Cardiac fibroblast (primary cell): Measurements from ENCODE around the gene ZNF195.

Source experiments
- DNase-seq, 2 donors: peaks; one replicate each; pipeline versions ENCODE4 v3.0.0 to v3.0.0-alpha.2; 2010; ENCODE audit warnings: low read depth in 2 of 2
- H3K4me3 ChIP-seq, 2 donors: replicated peaks in 1 of 2; 1 replicate in 1 of 2; 2 replicates in 1 of 2; pipeline ENCODE4 v1.5.1; 2011; ENCODE audit warnings: low read depth in 2 of 2, low read length in 2 of 2, mild to moderate bottlenecking in 2 of 2, moderate library complexity in 1 of 2
- TF ChIP-seq, protein P1 (sequence below): IDR thresholded peaks from one replicate; pipeline ENCODE4 v1.5.1; 2011; ENCODE audit warnings: low read depth, mild to moderate bottlenecking, low read length, inconsistent platforms

The ZNF195 gene

DNA sequence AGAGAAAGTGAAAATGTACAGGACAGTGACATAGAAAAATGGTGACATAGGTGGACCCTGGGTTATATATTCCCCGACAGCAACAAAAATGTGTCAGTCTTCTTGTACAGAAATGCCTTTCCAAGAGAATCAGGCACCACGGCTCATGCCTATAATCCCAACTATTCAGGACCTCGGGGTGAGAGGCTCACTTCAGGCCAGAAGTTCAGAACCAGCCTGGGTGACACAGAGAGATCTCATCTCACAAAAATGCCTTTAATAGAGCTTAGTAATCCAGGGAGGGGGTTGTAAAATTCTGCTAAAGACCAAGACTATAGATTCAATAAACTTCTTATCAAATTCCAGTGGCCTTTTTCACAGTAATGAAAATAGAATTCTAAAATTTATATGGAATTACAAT lies 10.7 kb downstream of the ZNF195 start:
- TF ChIP-seq, protein P1, sequence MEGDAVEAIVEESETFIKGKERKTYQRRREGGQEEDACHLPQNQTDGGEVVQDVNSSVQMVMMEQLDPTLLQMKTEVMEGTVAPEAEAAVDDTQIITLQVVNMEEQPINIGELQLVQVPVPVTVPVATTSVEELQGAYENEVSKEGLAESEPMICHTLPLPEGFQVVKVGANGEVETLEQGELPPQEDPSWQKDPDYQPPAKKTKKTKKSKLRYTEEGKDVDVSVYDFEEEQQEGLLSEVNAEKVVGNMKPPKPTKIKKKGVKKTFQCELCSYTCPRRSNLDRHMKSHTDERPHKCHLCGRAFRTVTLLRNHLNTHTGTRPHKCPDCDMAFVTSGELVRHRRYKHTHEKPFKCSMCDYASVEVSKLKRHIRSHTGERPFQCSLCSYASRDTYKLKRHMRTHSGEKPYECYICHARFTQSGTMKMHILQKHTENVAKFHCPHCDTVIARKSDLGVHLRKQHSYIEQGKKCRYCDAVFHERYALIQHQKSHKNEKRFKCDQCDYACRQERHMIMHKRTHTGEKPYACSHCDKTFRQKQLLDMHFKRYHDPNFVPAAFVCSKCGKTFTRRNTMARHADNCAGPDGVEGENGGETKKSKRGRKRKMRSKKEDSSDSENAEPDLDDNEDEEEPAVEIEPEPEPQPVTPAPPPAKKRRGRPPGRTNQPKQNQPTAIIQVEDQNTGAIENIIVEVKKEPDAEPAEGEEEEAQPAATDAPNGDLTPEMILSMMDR, result no peak
- DNase-seq, result no peak
- H3K4me3 ChIP-seq, result no peak overlapping the region

DNA sequence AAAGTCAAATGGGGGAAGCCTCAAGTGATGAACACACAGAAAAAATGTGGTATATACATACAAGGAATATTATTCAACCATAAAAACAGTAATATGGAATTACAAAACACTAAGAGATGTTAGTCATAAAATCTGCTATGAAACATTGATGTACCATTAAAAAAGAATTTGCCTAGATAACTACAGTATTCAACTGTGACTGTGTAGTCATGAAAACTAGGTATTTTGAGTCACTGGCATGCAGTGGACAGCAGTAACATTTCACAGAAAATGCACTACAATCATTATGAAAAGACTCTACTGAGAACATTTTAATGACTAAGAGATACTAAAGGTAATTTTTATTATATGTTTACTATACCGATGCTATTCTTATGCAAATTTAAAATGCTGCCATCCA lies 11.7 kb downstream of the ZNF195 start:
- TF ChIP-seq, protein P1, result no peak
- H3K4me3 ChIP-seq, result no peak overlapping the region
- peak in 1 of 2 donors; percentile 14 for DNase-seq

DNA sequence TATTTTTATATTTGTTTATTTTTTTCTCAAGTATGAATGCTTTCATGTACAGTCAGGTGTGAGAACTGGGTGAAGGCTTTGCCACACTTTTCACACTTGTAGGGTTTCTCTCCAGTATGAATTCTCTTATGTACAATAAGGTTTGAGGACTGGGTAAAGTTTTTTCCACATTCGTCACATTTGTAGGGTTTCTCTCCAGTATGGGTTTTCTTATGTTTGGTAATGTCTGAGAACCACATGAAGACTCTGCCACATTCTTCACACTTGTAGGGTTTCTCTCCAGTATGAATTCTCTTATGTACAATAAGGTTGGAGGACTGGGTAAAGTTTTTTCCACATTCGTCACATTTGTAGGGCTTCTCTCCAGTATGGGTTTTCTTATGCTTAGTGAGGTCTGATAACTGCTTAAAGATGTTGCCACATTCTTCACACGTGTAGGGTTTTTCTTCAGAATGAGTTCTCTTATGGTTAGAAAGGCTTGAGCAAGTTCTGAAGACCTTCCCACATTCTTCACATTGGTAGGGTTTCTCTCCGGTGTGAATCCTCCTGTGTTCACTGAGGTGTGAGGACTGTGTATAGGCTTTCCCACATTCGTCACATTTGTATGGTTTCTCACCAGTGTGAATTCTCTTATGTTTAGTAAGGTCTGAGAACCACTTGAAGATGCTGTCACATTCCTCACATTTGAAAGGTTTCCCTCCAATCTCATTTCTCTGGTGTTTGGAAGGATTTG lies 19.7 kb downstream of the ZNF195 start:
- peak in 1 of 2 donors; percentile 9 for DNase-seq
- TF ChIP-seq, protein P1, result no peak
- H3K4me3 ChIP-seq, result no peak overlapping the region

DNA sequence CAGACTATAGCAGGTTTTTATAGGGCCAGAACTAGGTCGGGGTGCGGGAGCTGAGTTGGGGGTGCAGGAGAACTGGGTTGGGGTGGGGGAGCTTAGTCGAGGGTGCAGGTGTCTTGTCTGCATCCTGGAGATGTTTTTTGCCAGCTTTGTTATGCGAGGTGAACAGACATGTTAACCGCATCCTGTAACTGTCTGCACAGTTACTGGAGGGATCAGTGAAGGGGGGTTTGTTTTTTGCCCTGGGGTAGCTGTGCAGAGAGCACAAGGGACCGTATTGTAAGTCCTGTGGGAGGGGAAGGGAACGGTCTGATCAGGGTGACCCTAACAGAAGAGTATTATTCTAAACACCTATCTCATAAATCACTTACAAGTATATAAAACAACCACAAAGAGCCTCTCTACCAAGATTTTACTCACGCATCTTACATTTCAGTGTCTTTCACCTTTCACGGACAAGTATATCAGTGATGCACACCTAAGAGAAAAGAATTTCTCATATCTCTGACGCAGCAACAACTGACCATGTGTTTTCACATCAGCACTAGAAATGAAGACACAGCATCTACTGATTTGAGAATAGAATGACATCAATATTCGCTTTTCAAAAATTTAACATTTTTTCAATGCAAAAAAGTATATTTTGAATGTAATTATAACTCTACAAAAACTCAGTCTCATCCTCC lies 20.8 kb downstream of the ZNF195 start:
- H3K4me3 ChIP-seq, result no peak overlapping the region

DNA sequence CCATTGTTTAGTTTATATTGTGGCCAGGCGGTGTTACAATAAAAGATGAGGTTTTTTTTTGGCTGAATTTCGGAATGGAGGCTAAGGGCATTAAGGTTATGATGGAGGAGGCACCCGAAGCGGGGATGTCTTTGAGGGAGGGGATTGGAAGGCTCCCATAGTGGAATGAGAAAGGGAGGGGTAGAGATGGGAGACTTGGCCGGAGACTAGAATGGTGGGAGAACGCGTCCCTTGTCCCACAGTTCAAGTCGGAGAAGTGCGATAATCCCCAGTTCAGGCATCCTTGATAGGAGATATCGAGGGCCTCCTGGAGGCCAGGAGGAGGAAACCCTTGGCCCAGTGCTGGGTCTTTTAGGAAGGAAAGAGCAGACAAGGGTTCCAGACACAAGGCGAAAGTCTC lies 21.6 kb downstream of the ZNF195 start:
- no peak for DNase-seq
- no peak overlapping the region for H3K4me3 ChIP-seq
- TF ChIP-seq, protein P1, result no peak

More for the DNA sequence above, 20.8 kb downstream of the ZNF195 start:
- DNase-seq, result no peak
- TF ChIP-seq, protein P1, result no peak

DNA sequence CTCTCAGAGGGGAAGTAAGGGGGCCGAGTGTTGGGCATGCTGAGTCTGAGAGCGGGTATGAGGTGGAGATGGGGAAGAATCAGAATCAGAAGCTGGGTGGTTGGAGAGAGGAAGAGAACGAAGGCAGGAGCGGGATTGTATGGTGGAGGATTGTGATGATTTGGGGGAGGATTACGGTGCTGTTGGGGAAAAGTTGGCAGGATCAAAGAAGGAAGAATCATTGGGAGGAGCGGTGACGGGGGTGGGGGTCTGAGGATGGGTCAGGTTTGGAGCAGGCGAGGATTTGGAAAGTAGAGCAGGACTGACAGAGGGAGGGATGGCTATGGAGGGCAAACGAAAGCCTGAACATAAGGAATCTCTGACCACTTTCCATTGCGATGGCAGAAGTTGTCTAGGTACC lies 22.1 kb downstream of the ZNF195 start:
- H3K4me3 ChIP-seq, result no peak overlapping the region
- no peak for DNase-seq
- TF ChIP-seq, protein P1, result no peak

DNA sequence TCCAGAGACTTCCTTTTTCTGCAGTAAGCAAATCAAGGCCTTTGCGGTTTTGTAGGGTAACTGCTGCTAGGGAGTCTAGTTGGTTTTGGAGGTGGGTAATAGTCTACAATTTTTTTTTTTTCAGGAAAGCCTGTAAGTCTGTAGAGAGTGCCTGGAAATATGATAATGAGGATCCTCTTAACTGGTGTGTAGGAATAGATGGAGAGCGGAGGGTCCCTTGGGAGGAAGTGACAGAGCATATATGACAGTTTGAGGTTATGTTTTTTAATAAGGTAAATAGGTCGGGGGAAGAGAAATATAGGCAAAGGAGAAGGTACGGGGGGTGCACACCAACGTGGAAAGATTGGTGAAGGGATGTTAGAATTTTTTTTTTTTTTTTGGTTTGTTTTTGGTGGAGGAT lies 25.9 kb downstream of the ZNF195 start:
- no peak for DNase-seq
- TF ChIP-seq, protein P1, result no peak
- H3K4me3 ChIP-seq, result no peak overlapping the region
